HT-29 (cell line): ENCODE results near the gene MEI4. TPM values are rescaled to one million over a fixed set of nuclear protein-coding genes. Genes with fewer than 3 reads are reported as not detected.

Experiments used
- DNase-seq: peaks from one replicate; pipeline ENCODE4 v3.0.0-alpha.2; 2015; ENCODE audit warnings: low spot score
- total RNA-seq: library from RNA; depleted of rRNA; stranded (reverse); fragments of >200 nt; shearing (Covaris generic); gene quantifications from 2 replicates; pipeline ENCODE4 v1.2.3, GENCODE V29; 2014; rRNA removed

Gene MEI4
- total RNA-seq, 1 experiment from 2014 or later = not detected

GRCh38 chr6:77930952-77931351, 278.1 kb downstream of the MEI4 start:
- DNase-seq = no peak

DNA sequence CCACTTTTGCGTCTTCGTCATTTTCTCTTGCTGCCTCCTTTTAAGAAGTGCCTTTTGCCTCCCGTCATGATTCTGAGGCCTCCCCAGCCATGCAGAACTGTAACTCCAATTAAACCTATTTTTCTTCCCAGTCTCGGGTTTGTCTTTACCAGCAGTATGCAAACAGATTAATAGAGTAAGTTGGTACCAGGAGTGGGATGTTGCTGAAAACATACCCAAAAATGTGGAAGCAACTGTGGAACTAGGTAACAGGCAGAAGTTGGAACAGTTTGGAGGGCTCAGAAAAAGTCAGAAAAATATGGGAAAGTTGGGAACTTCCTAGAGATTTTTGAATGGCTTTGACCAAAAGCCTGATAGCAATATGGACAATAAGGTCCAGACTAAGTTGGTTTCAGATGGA, 309.2 kb downstream of the MEI4 start:
- DNase-seq = no peak

DNA sequence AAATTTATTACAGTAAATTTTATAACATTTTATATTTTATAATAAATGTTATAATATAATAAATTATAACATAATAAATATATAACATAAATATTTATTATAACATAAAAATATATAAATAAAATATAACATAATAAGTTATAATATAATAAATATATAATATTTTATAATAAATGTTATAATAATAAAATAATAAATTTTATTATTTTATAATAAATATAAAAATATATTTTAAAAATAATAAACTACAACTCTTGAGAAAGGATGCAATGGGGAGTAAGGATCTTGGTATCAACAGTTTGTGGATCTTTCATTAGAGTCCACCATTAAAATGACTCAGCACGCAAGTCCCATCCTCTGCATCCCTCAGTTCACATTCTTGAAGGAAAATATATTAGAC, 312.6 kb downstream of the MEI4 start:
- DNase-seq = no peak

- DNase-seq = no peak
These were observed 319.5 kb downstream of the MEI4 start for GRCh38 chr6:77972334-77972733.

Other genes with a start within 250 kb of the MEI4 start
- gene HTR1B, start 189.5 kb upstream of the MEI4 start, total RNA-seq = not detected in 2 replicates